ENCODE results near the gene GSTCD.
A peak's percentile ranks its signal among the peaks of the same experiment; 100 is the strongest.

Gene GSTCD

GRCh38 chr4:105698607-105699006, 10.0 kb upstream of the GSTCD start:
- no peak for TF ChIP-seq CTCF (conservative IDR thresholded peaks at IDR 0.05; ENCODE audit: low read depth, low read length)
- DNase-seq (ENCODE audit: low read depth), result no peak
- H3K4me3 ChIP-seq (ENCODE audit: low read length), result no peak overlapping the region

- peak overlapping the region; percentile 93 for H3K4me3 ChIP-seq (ENCODE audit: low read length)
- no peak for TF ChIP-seq CTCF (conservative IDR thresholded peaks at IDR 0.05; ENCODE audit: low read depth, low read length)
- DNase-seq (ENCODE audit: low read depth), result no peak
Measured at GRCh38 chr4:105707782-105708180, 803 bp upstream of the GSTCD start.

GRCh38 chr4:105709081-105709450, 482 bp downstream of the GSTCD start:
- TF ChIP-seq CTCF (conservative IDR thresholded peaks at IDR 0.05; ENCODE audit: low read depth, low read length), result no peak
- H3K4me3 ChIP-seq (ENCODE audit: low read length), result peak overlapping the region; percentile 93
- DNase-seq (ENCODE audit: low read depth), result no peak

- H3K4me3 ChIP-seq (ENCODE audit: low read length), result peak overlapping the region; percentile 17
- no peak for DNase-seq (ENCODE audit: low read depth)
Measured at GRCh38 chr4:105710012-105710600, 1.5 kb downstream of the GSTCD start.

GRCh38 chr4:105710678-105711077, 2.1 kb downstream of the GSTCD start:
- DNase-seq (ENCODE audit: low read depth), result peak; percentile 81
- TF ChIP-seq CTCF (conservative IDR thresholded peaks at IDR 0.05; ENCODE audit: low read depth, low read length), result no peak
- H3K4me3 ChIP-seq (ENCODE audit: low read length), result peak overlapping the region; percentile 5

More at GRCh38 chr4:105710012-105710600, 1.5 kb downstream of the GSTCD start:
- TF ChIP-seq CTCF (conservative IDR thresholded peaks at IDR 0.05; ENCODE audit: low read depth, low read length), result no peak

- no peak for DNase-seq (ENCODE audit: low read depth)
- H3K4me3 ChIP-seq (ENCODE audit: low read length), result no peak overlapping the region
- TF ChIP-seq CTCF (conservative IDR thresholded peaks at IDR 0.05; ENCODE audit: low read depth, low read length), result no peak
Measured at GRCh38 chr4:105712766-105713165, 4.2 kb downstream of the GSTCD start.

GRCh38 chr4:105714071-105714521, 5.5 kb downstream of the GSTCD start:
- H3K4me3 ChIP-seq (ENCODE audit: low read length), result no peak overlapping the region
- DNase-seq (ENCODE audit: low read depth), result peak; percentile 19
- TF ChIP-seq CTCF (conservative IDR thresholded peaks at IDR 0.05; ENCODE audit: low read depth, low read length), result no peak
